ENCODE measurements around the gene CXCL11.
A peak's percentile ranks its signal among the peaks of the same experiment; 100 is the strongest.

Gene CXCL11

DNA sequence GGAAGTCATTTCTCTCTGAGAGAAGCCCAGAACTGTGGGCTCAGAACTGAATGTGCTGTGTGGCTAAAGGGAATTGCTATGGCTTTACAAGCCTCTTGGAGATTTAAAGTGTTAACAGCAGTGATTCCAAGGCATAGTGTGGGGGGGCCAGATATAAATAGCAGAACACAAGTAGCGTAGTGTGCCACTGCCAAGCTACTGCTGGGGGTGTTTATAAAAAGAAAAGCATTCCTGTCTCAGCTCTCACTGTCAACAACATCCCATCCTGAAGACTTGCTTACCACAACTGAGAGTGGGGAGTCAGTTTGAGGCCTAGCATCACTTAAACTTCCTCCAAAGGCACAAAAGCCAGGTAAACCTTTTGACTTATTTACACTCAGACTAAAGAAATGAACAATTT, 38.6 kb upstream of the CXCL11 start, which contains the start of gene ART3:
Gene ART3 (plus strand): TSS at position 242 of the 400 bp plus-strand sequence. CDS start 1,181 bp downstream, outside the sequence.
- Histone ChIP-seq H3K36me3 (replicated peaks) (no peaks in the 10 kb centered on the region), H3K4me3 (ENCODE audit: low read depth, low read length) (no peak within 1 kb of the TSS), H3K27ac (no peak within 1 kb of the TSS), H3K27me3 (replicated peaks) (no peaks in the 10 kb centered on the region)
- no peak for DNase-seq
- TF ChIP-seq, protein P1, sequence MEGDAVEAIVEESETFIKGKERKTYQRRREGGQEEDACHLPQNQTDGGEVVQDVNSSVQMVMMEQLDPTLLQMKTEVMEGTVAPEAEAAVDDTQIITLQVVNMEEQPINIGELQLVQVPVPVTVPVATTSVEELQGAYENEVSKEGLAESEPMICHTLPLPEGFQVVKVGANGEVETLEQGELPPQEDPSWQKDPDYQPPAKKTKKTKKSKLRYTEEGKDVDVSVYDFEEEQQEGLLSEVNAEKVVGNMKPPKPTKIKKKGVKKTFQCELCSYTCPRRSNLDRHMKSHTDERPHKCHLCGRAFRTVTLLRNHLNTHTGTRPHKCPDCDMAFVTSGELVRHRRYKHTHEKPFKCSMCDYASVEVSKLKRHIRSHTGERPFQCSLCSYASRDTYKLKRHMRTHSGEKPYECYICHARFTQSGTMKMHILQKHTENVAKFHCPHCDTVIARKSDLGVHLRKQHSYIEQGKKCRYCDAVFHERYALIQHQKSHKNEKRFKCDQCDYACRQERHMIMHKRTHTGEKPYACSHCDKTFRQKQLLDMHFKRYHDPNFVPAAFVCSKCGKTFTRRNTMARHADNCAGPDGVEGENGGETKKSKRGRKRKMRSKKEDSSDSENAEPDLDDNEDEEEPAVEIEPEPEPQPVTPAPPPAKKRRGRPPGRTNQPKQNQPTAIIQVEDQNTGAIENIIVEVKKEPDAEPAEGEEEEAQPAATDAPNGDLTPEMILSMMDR (IDR thresholded peaks at IDR 0.05; ENCODE audit: low read depth, low read length, missing control alignments) = no peak
- in situ Hi-C loops (cut with HindIII; ENCODE audit: low pct_ligation_motif_present, low sequenced_read_pairs) = no loop called here

- TF ChIP-seq, protein P1 (IDR thresholded peaks at IDR 0.05; ENCODE audit: low read depth, low read length, missing control alignments) = no peak
- Histone ChIP-seq H3K4me3 (ENCODE audit: low read depth, low read length) (no peak overlapping the region), H3K27ac (no peak overlapping the region), H3K27me3 (replicated peaks) (no peaks in the 10 kb centered on the region), H3K36me3 (replicated peaks) (no peaks in the 10 kb centered on the region)
- in situ Hi-C loops (cut with HindIII; ENCODE audit: low pct_ligation_motif_present, low sequenced_read_pairs) = no loop called here
- no peak for DNase-seq
These were observed 36.9 kb upstream of the CXCL11 start for GRCh38 chr4:76072760-76073159.

DNA sequence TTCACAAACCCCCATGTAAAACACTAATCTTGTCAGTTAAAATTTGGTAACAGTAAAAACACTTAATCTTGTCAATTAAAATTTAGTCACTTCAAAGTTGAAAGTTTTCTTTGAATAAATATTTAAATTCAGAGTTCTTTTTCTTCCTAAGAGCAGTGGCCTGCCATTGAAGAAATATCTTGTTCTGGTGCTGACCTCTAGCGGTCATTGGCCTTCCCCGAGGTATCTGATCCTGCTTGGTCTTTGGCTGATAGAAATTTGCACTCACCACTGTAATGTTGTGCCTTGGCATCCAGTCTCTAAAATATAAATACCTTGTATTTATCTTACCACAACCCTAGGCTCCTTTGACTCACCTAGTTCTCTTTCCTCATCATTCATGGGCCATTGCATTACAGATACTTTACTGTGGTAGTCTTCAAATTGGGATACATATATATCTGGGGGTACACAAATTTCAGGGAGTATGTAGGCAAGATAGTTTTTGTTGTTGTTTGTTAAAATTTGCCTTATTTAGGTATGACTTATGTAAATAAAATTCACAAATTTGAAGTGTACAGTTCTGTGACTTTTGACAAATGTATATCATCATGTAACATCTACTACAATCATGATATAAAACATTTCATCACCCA, 31.9 kb upstream of the CXCL11 start:
- TF ChIP-seq, protein P1 (IDR thresholded peaks at IDR 0.05; ENCODE audit: low read depth, low read length, missing control alignments) = peak; percentile 91
- Histone ChIP-seq H3K36me3 (replicated peaks) (no peaks in the 10 kb centered on the region), H3K4me3 (ENCODE audit: low read depth, low read length) (no peak overlapping the region), H3K27me3 (replicated peaks) (no peaks in the 10 kb centered on the region), H3K27ac (no peak overlapping the region)
- in situ Hi-C loops (cut with HindIII; ENCODE audit: low pct_ligation_motif_present, low sequenced_read_pairs) = no loop called here
- DNase-seq = peak; percentile 71

GRCh38 chr4:76066546-76066945, 30.7 kb upstream of the CXCL11 start:
- DNase-seq = no peak
- in situ Hi-C loops (cut with HindIII; ENCODE audit: low pct_ligation_motif_present, low sequenced_read_pairs) = no loop called here
- Histone ChIP-seq H3K27me3 (replicated peaks) (no peaks in the 10 kb centered on the region), H3K4me3 (ENCODE audit: low read depth, low read length) (no peak overlapping the region), H3K27ac (no peak overlapping the region), H3K36me3 (replicated peaks) (no peaks in the 10 kb centered on the region)
- TF ChIP-seq, protein P1 (IDR thresholded peaks at IDR 0.05; ENCODE audit: low read depth, low read length, missing control alignments) = no peak

- Histone ChIP-seq H3K27ac (no peak overlapping the region), H3K27me3 (replicated peaks) (peaks cover 20% of the 10 kb centered on the region), H3K4me3 (ENCODE audit: low read depth, low read length) (no peak overlapping the region), H3K36me3 (replicated peaks) (no peaks in the 10 kb centered on the region)
- in situ Hi-C loops (cut with HindIII; ENCODE audit: low pct_ligation_motif_present, low sequenced_read_pairs) = no loop called here
- TF ChIP-seq, protein P1 (IDR thresholded peaks at IDR 0.05; ENCODE audit: low read depth, low read length, missing control alignments) = no peak
- DNase-seq = no peak
These were observed 26.1 kb upstream of the CXCL11 start for GRCh38 chr4:76061982-76062381.

DNA sequence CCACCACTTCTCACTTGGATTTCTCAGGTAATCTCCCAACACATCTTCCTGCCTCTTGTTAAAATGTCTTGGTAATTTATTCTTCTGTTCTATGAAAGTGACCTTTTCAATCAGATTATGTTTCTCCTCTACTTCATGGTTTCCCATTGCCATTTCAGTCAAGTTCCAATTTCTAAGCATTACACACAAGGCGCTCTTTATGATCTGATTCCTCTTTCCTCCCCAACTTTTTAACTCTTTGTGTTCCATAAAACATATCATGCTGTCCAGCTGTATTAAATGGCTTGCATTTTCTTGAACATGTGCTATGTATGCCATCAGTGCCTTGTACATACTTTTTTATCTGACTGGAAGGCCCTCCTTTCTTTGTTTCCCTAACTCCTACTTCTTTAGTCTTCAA, 25.6 kb upstream of the CXCL11 start:
- TF ChIP-seq, protein P1 (IDR thresholded peaks at IDR 0.05; ENCODE audit: low read depth, low read length, missing control alignments) = no peak
- Histone ChIP-seq H3K27me3 (replicated peaks) (peaks cover 23% of the 10 kb centered on the region), H3K27ac (no peak overlapping the region), H3K36me3 (replicated peaks) (no peaks in the 10 kb centered on the region), H3K4me3 (ENCODE audit: low read depth, low read length) (no peak overlapping the region)
- no peak for DNase-seq
- in situ Hi-C loops (cut with HindIII; ENCODE audit: low pct_ligation_motif_present, low sequenced_read_pairs) = no loop called here

All from brain microvascular endothelial cell (primary cell).